ENCODE results near the gene SAP25.

Gene SAP25

GRCh38 chr7:100532165-100533022 is 41.3 kb downstream of the SAP25 start:
- TF ChIP-seq CTCF (IDR thresholded peaks at IDR 0.05) = no peak

Measured in LNCAP (cell line).